ENCODE measurements around the gene HELZ. TPM values are rescaled to one million over a fixed set of nuclear protein-coding genes. Genes with fewer than 3 reads are reported as not detected.
"Not testable (repeated sequence)": the region's sequence is repeated elsewhere in the genome, so short reads cannot be mapped to it uniquely, and the experiment has no call there.

Gene HELZ
- total and polyA plus RNA-seq, 8 donors, result 27.2 to 64.6 (median 37.3) TPM

- no peak for TF ChIP-seq CTCF (IDR thresholded peaks at IDR 0.05)
- Histone ChIP-seq H3K27ac (no peak overlapping the region), H3K27me3 (no peaks in the 10 kb centered on the region), H3K9me3 (no peaks in the 10 kb centered on the region), H3K36me3 (peaks cover 0 to 78% of the 10 kb centered on the region in 2 donors), H3K4me1 (peaks cover 0 to 28% of the 10 kb centered on the region in 2 donors), H3K4me3 (no peak overlapping the region)
- DNase-seq, result no peak
- no peak for ATAC-seq
- intact Hi-C loops (cut with DNase I), result no loop called here
Measured at GRCh38 chr17:67107171-67107570, 137.8 kb downstream of the HELZ start.

DNA sequence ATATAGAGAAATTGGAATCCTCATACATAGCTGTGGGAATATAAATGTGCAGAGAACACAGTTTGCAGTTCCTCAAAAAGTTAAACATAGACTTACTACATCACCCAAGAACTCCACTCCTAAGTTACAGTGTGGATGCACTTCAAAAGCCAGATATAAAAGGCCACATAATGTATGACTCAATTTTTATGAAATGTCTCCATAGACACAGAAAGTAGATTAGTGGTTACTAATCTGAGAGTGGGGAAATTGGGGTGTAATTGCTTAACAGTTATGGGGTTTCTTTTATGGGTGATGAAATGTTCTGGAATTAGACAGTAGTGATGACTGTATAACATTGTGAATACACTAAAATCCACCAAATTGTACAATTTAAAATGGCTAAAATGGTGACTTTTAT lies 139.8 kb downstream of the HELZ start:
- ATAC-seq (peak; percentile 65), DNase-seq (no peak)
- Histone ChIP-seq H3K9me3 (no peaks in the 10 kb centered on the region), H3K4me3 (no peak overlapping the region), H3K27me3 (no peaks in the 10 kb centered on the region), H3K36me3 (peaks cover 0 to 59% of the 10 kb centered on the region in 2 donors), H3K27ac (no peak overlapping the region), H3K4me1 (peaks cover 0 to 28% of the 10 kb centered on the region in 2 donors)
- intact Hi-C loops (cut with DNase I), result no loop called here
- no peak for TF ChIP-seq CTCF (IDR thresholded peaks at IDR 0.05)

- ATAC-seq; H3K27ac ChIP-seq; H3K27me3 ChIP-seq; H3K9me3 ChIP-seq; DNase-seq; H3K4me3 ChIP-seq; intact Hi-C loops (cut with DNase I): not testable (repeated sequence)
- H3K36me3 ChIP-seq, result peaks cover 0 to 54% of the 10 kb centered on the region in 2 donors
- peaks cover 0 to 28% of the 10 kb centered on the region in 2 donors for H3K4me1 ChIP-seq
Measured at GRCh38 chr17:67104641-67105040, 140.4 kb downstream of the HELZ start.

DNA sequence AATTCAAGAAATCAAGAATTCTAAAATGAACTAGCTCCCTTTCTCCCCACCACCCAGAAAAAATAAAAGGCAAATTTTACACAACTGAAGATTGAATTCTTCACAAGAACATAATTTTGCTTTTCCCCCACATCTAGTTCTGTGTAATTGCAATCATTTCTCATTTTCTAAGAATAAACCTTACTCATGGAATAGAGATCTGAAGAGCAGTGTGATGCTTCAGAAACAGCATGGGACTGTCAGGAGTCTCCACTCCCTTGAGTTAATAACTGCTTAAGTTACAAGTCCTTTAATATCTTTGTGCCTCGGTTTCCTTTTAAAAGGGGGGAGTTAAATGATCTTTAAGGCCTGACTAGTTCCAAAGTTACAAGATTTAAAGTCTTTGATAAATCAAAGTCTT lies 147.0 kb downstream of the HELZ start:
- intact Hi-C loops (cut with DNase I), result no loop called here
- Histone ChIP-seq H3K4me3 (no peak overlapping the region), H3K4me1 (peaks cover 0 to 3% of the 10 kb centered on the region in 2 donors), H3K9me3 (no peaks in the 10 kb centered on the region), H3K27me3 (no peaks in the 10 kb centered on the region), H3K36me3 (peaks cover 0 to 8% of the 10 kb centered on the region in 2 donors), H3K27ac (no peak overlapping the region)
- DNase-seq (no peak), ATAC-seq (no peak)
- no peak for TF ChIP-seq CTCF (IDR thresholded peaks at IDR 0.05)

GRCh38 chr17:67096609-67097008 lies 148.4 kb downstream of the HELZ start:
- intact Hi-C loops (cut with DNase I), result no loop called here
- TF ChIP-seq CTCF (IDR thresholded peaks at IDR 0.05), result no peak
- ATAC-seq, result no peak

DNA sequence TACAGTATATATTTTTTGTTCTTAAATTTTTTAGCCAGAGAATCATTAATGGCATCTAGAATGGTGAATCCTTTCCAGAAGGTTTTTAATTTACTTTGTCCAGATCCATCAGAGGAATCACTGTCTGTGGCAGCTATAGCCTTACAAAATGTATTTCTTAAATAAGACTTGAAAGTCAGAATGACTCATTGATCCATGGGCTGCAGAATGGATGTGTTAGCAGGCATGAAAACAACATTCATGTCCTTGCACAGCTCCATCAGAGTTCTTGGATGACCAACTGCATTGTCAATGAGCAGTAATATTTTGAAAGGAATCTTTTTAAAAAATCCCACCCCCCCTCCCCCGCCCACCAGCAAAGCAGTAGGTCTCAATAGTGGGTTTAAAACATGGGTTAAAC lies 149.2 kb downstream of the HELZ start:
- intact Hi-C loops (cut with DNase I), result no loop called here
- no peak for DNase-seq
- no peaks in the 10 kb centered on the region for H3K27me3 ChIP-seq
- ATAC-seq, result no peak
- H3K4me1 ChIP-seq, result no peaks in the 10 kb centered on the region
- H3K9me3 ChIP-seq, result no peaks in the 10 kb centered on the region
- no peak overlapping the region for H3K4me3 ChIP-seq
- no peak for TF ChIP-seq CTCF (IDR thresholded peaks at IDR 0.05)
- H3K36me3 ChIP-seq, result peaks cover 0 to 11% of the 10 kb centered on the region in 2 donors
- no peak overlapping the region for H3K27ac ChIP-seq

More at GRCh38 chr17:67096609-67097008, 148.4 kb downstream of the HELZ start:
- Histone ChIP-seq H3K36me3 (peaks cover 0 to 11% of the 10 kb centered on the region in 2 donors), H3K9me3 (no peaks in the 10 kb centered on the region), H3K27ac (no peak overlapping the region), H3K27me3 (no peaks in the 10 kb centered on the region), H3K4me3 (no peak overlapping the region), H3K4me1 (no peaks in the 10 kb centered on the region)
- DNase-seq, result no peak

- H3K4me3 ChIP-seq; DNase-seq; H3K4me1 ChIP-seq; intact Hi-C loops (cut with DNase I); H3K27me3 ChIP-seq; H3K27ac ChIP-seq; H3K9me3 ChIP-seq: not testable (repeated sequence)
- H3K36me3 ChIP-seq, result peaks cover 0 to 11% of the 10 kb centered on the region in 2 donors
- peak; percentile 31 for ATAC-seq
Measured at GRCh38 chr17:67095291-67095690, 149.7 kb downstream of the HELZ start.

Measured in left lung (tissue), 10 donors.